IPS-NIHi7 (cell line): ENCODE results near the gene ZFPM1.
"Not testable (repeated sequence)": the region's sequence is repeated elsewhere in the genome, so short reads cannot be mapped to it uniquely, and the experiment has no call there.

Experiments used
- DNase-seq: peaks from one replicate; pipeline ENCODE4 v3.0.0; 2012; ENCODE audit warnings: mixed read lengths; ENCODE audit errors: extremely low spot score

The ZFPM1 gene

GRCh38 chr16:88512728-88513696, 59.9 kb downstream of the ZFPM1 start:
- DNase-seq: no peak

- no peak for DNase-seq
These were observed 61.0 kb downstream of the ZFPM1 start for GRCh38 chr16:88514070-88514469.

- DNase-seq: no peak
These were observed 61.6 kb downstream of the ZFPM1 start for GRCh38 chr16:88514526-88515232.

GRCh38 chr16:88515371-88515770, 62.3 kb downstream of the ZFPM1 start:
- no peak for DNase-seq

GRCh38 chr16:88515925-88516594, 63.0 kb downstream of the ZFPM1 start:
- DNase-seq: no peak

- no peak for DNase-seq
These were observed 63.6 kb downstream of the ZFPM1 start for GRCh38 chr16:88516601-88517061.

GRCh38 chr16:88517208-88517774, 64.2 kb downstream of the ZFPM1 start:
- DNase-seq: not testable (repeated sequence)

GRCh38 chr16:88518411-88519111, 65.5 kb downstream of the ZFPM1 start:
- DNase-seq: not testable (repeated sequence)

- DNase-seq: no peak
These were observed 66.2 kb downstream of the ZFPM1 start for GRCh38 chr16:88519240-88519639.

- DNase-seq: no peak
These were observed 67.0 kb downstream of the ZFPM1 start for GRCh38 chr16:88519938-88520653.

- DNase-seq: no peak
These were observed 68.6 kb downstream of the ZFPM1 start for GRCh38 chr16:88521674-88522073.

GRCh38 chr16:88522276-88522949, 69.3 kb downstream of the ZFPM1 start:
- no peak for DNase-seq

GRCh38 chr16:88523309-88524161, 70.5 kb downstream of the ZFPM1 start:
- DNase-seq: no peak

- no peak for DNase-seq
These were observed 71.3 kb downstream of the ZFPM1 start for GRCh38 chr16:88524274-88524972.

- DNase-seq: no peak
These were observed 72.0 kb downstream of the ZFPM1 start for GRCh38 chr16:88524973-88525662.

GRCh38 chr16:88525663-88525990, 72.5 kb downstream of the ZFPM1 start:
- no peak for DNase-seq

- DNase-seq: no peak
These were observed 73.2 kb downstream of the ZFPM1 start for GRCh38 chr16:88526008-88526905.
